Subcutaneous adipose tissue (tissue), 4 donors: Measurements from ENCODE around the gene BICC1. TPM values are rescaled to one million over a fixed set of nuclear protein-coding genes. Genes with fewer than 3 reads are reported as not detected.

ENCODE experiments used
- CTCF ChIP-seq: fragments of 450-650 bp; IDR thresholded peaks from one replicate; pipeline ENCODE4 v1.5.1; 2016; ENCODE audit warnings: low read depth, mild to moderate bottlenecking, control low read depth, antibody characterized with exemption, moderate library complexity
- total RNA-seq, 4 donors: library from RNA; depleted of rRNA; stranded (reverse); fragments of >200 nt; gene quantifications; one replicate each; pipeline ENCODE4 v1.1.0, GENCODE V29; 2016

BICC1 gene
- total RNA-seq, 4 donors from 2014 or later, result 17.9 to 26.0 (median 23.0) TPM

- no peak for TF ChIP-seq CTCF
Measured at GRCh38 chr10:58857251-58857805, 344.7 kb downstream of the BICC1 start.

GRCh38 chr10:58859526-58859925 is 346.9 kb downstream of the BICC1 start:
- TF ChIP-seq CTCF, result no peak

- TF ChIP-seq CTCF, result no peak
Measured at GRCh38 chr10:58867683-58868082, 355.0 kb downstream of the BICC1 start.

- no peak for TF ChIP-seq CTCF
Measured at GRCh38 chr10:58868736-58869435, 356.2 kb downstream of the BICC1 start.

- TF ChIP-seq CTCF, result no peak
Measured at GRCh38 chr10:58870070-58870469, 357.4 kb downstream of the BICC1 start.

- no peak for TF ChIP-seq CTCF
Measured at GRCh38 chr10:58873161-58873560, 360.5 kb downstream of the BICC1 start.

Other genes with a start within 250 kb of the BICC1 start
- 10 to 100 TPM in 3 of 4 donors, 1 to 10 TPM in 1; 5.7 to 16.0 (median 10.4) TPM for gene IPMK, start 245.0 kb upstream of the BICC1 start, total RNA-seq
- gene CISD1, start 243.7 kb upstream of the BICC1 start, total RNA-seq, result 10 to 100 TPM in 3 of 4 donors, 1 to 10 TPM in 1; 6.8 to 23.8 (median 15.2) TPM
- gene UBE2D1, start 177.9 kb upstream of the BICC1 start, total RNA-seq, result 10 to 100 TPM; 11.5 to 34.2 (median 14.6) TPM
- gene TFAM, start 127.5 kb upstream of the BICC1 start, total RNA-seq, result 10 to 100 TPM; 15.3 to 20.1 (median 17.6) TPM